Measurements from ENCODE around the gene MIB1. TPM values are rescaled to one million over a fixed set of nuclear protein-coding genes. Genes with fewer than 3 reads are reported as not detected.

Gene MIB1
- total and polyA plus RNA-seq, 2 experiments from 2014 or later = 10.8 to 56.7 TPM

DNA sequence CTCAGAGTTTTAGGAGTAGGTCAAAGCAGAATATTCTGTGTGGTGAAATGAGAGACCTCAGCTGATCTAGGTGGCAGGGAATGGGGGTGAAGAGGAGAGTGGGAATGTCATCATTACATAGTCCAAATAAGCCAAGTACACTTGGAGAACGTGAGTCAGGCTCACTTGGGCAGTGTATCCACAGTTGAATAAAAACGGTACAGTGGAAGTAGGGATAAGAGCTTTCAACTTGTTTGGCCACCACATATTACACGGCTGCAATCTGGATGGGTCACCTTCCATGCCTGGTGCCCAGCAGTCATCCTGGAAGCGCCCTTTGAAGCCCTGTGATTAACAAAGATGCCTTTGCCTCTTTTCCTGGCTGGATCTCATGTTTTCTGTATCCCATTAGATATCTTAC is 28.6 kb downstream of the MIB1 start:
- Histone ChIP-seq H3K4me1 (ENCODE audit: insufficient read depth) (no peaks in the 10 kb centered on the region), H2AFZ (no peak overlapping the region), H3K9me2 (ENCODE audit: insufficient read depth) (no peaks in the 10 kb centered on the region), H3K36me3 (ENCODE audit: insufficient read depth) (peaks cover 9% of the 10 kb centered on the region; the same call in 1 of the 2 replicates), H3K27me3 (ENCODE audit: insufficient read depth) (no peaks in the 10 kb centered on the region), H3K79me2 (replicated peaks; ENCODE audit: insufficient read depth) (peaks cover 12% of the 10 kb centered on the region), H3K4me3 (no peak overlapping the region), H4K20me1 (replicated peaks; ENCODE audit: insufficient read depth) (no peaks in the 10 kb centered on the region), H3F3A (replicated peaks; ENCODE audit: low read depth) (no peaks in the 10 kb centered on the region), H3K4me2 (no peak overlapping the region), H3K27ac (ENCODE audit: low read depth) (no peak overlapping the region)
- no peak for ATAC-seq
- Mint-ChIP-seq H3K4me3 (no peak overlapping the region), H3K9me3 (no peaks in the 10 kb centered on the region), H3K4me1 (no peaks in the 10 kb centered on the region; the same call in 2 of the 3 replicates), H3K27ac (no peak overlapping the region), H3K27me3 (ENCODE audit: insufficient read depth, low read depth, poor library complexity) (no peaks in the 10 kb centered on the region), H3K36me3 (ENCODE audit: low read depth) (peaks cover 45% of the 10 kb centered on the region)
- TF ChIP-seq, protein P1, sequence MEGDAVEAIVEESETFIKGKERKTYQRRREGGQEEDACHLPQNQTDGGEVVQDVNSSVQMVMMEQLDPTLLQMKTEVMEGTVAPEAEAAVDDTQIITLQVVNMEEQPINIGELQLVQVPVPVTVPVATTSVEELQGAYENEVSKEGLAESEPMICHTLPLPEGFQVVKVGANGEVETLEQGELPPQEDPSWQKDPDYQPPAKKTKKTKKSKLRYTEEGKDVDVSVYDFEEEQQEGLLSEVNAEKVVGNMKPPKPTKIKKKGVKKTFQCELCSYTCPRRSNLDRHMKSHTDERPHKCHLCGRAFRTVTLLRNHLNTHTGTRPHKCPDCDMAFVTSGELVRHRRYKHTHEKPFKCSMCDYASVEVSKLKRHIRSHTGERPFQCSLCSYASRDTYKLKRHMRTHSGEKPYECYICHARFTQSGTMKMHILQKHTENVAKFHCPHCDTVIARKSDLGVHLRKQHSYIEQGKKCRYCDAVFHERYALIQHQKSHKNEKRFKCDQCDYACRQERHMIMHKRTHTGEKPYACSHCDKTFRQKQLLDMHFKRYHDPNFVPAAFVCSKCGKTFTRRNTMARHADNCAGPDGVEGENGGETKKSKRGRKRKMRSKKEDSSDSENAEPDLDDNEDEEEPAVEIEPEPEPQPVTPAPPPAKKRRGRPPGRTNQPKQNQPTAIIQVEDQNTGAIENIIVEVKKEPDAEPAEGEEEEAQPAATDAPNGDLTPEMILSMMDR (conservative IDR thresholded peaks at IDR 0.05; ENCODE audit: low read depth in 2 of 2) = no peak
- no peak for TF ChIP-seq CREB1 (CRISPR knock-in tag; IDR thresholded peaks at IDR 0.05; ENCODE audit: low read depth)
- no peak for TF ChIP-seq EZH2 (IDR thresholded peaks at IDR 0.05; ENCODE audit: low read depth, unreplicated experiment)
- no peak for TF ChIP-seq EZH2phosphoT487 (IDR thresholded peaks at IDR 0.05; ENCODE audit: unreplicated experiment)
- no peak for DNase-seq (ENCODE audit: low spot score)

DNA sequence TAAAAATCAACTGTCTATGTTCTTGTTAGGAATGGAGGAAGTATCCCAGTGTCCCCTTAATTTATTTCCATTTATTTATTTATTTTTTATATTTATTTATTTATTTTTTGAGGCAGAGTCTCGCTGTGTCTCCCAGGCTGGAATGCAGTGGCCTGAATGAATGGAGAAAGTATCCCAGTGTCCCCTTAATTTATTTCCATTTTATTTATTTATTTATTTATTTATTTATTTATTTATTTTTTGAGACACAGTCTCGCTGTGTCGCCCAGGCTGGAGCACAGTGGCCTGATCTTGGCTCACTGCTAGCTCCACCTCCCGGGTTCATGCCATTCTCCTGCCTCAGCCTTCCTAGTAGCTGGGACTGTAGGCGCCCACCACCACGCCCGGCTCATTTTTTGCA is 34.1 kb downstream of the MIB1 start:
- H3F3A ChIP-seq (replicated peaks; ENCODE audit: low read depth) = no peaks in the 10 kb centered on the region
- H3K79me2 ChIP-seq (replicated peaks; ENCODE audit: insufficient read depth) = no peaks in the 10 kb centered on the region; the same call in 1 of the 2 replicates
- no peaks in the 10 kb centered on the region for H3K9me2 ChIP-seq (ENCODE audit: insufficient read depth)
- H3K4me1 ChIP-seq (ENCODE audit: insufficient read depth) = no peaks in the 10 kb centered on the region
- H3K4me3 ChIP-seq = no peak overlapping the region
- no peak overlapping the region for H3K27ac Mint-ChIP-seq
- H3K36me3 ChIP-seq (ENCODE audit: insufficient read depth) = peaks cover 4% of the 10 kb centered on the region; the same call in 1 of the 2 replicates
- no peak overlapping the region for H3K4me2 ChIP-seq
- ATAC-seq (no peak), DNase-seq (ENCODE audit: low spot score) (no peak)
- no peaks in the 10 kb centered on the region for H3K9me3 Mint-ChIP-seq
- no peak overlapping the region for H2AFZ ChIP-seq
- H3K27me3 ChIP-seq (ENCODE audit: insufficient read depth) = no peaks in the 10 kb centered on the region
- no peaks in the 10 kb centered on the region for H3K27me3 Mint-ChIP-seq (ENCODE audit: insufficient read depth, low read depth, poor library complexity)
- H3K4me1 Mint-ChIP-seq = no peaks in the 10 kb centered on the region
- H4K20me1 ChIP-seq (replicated peaks; ENCODE audit: insufficient read depth) = no peaks in the 10 kb centered on the region
- H3K4me3 Mint-ChIP-seq = no peak overlapping the region
- H3K36me3 Mint-ChIP-seq (ENCODE audit: low read depth) = peaks cover 22% of the 10 kb centered on the region
- no peak overlapping the region for H3K27ac ChIP-seq (ENCODE audit: low read depth)
- TF ChIP-seq ZNF114 (CRISPR knock-in tag; IDR thresholded peaks at IDR 0.05) (no peak), POLR2AphosphoS5 (IDR thresholded peaks at IDR 0.05; ENCODE audit: low read depth) (no peak), NANOG (IDR thresholded peaks at IDR 0.05; ENCODE audit: borderline replicate concordance) (no peak), CREB1 (CRISPR knock-in tag; IDR thresholded peaks at IDR 0.05; ENCODE audit: low read depth) (no peak), EZH2 (IDR thresholded peaks at IDR 0.05; ENCODE audit: low read depth, unreplicated experiment) (no peak), JUNB (IDR thresholded peaks at IDR 0.05; ENCODE audit: unreplicated experiment) (no peak), ZNF331 (CRISPR knock-in tag; IDR thresholded peaks at IDR 0.05; ENCODE audit: low read depth) (no peak), STAT1 (IDR thresholded peaks at IDR 0.05; ENCODE audit: unreplicated experiment) (no peak)
- TF ChIP-seq, protein P2, sequence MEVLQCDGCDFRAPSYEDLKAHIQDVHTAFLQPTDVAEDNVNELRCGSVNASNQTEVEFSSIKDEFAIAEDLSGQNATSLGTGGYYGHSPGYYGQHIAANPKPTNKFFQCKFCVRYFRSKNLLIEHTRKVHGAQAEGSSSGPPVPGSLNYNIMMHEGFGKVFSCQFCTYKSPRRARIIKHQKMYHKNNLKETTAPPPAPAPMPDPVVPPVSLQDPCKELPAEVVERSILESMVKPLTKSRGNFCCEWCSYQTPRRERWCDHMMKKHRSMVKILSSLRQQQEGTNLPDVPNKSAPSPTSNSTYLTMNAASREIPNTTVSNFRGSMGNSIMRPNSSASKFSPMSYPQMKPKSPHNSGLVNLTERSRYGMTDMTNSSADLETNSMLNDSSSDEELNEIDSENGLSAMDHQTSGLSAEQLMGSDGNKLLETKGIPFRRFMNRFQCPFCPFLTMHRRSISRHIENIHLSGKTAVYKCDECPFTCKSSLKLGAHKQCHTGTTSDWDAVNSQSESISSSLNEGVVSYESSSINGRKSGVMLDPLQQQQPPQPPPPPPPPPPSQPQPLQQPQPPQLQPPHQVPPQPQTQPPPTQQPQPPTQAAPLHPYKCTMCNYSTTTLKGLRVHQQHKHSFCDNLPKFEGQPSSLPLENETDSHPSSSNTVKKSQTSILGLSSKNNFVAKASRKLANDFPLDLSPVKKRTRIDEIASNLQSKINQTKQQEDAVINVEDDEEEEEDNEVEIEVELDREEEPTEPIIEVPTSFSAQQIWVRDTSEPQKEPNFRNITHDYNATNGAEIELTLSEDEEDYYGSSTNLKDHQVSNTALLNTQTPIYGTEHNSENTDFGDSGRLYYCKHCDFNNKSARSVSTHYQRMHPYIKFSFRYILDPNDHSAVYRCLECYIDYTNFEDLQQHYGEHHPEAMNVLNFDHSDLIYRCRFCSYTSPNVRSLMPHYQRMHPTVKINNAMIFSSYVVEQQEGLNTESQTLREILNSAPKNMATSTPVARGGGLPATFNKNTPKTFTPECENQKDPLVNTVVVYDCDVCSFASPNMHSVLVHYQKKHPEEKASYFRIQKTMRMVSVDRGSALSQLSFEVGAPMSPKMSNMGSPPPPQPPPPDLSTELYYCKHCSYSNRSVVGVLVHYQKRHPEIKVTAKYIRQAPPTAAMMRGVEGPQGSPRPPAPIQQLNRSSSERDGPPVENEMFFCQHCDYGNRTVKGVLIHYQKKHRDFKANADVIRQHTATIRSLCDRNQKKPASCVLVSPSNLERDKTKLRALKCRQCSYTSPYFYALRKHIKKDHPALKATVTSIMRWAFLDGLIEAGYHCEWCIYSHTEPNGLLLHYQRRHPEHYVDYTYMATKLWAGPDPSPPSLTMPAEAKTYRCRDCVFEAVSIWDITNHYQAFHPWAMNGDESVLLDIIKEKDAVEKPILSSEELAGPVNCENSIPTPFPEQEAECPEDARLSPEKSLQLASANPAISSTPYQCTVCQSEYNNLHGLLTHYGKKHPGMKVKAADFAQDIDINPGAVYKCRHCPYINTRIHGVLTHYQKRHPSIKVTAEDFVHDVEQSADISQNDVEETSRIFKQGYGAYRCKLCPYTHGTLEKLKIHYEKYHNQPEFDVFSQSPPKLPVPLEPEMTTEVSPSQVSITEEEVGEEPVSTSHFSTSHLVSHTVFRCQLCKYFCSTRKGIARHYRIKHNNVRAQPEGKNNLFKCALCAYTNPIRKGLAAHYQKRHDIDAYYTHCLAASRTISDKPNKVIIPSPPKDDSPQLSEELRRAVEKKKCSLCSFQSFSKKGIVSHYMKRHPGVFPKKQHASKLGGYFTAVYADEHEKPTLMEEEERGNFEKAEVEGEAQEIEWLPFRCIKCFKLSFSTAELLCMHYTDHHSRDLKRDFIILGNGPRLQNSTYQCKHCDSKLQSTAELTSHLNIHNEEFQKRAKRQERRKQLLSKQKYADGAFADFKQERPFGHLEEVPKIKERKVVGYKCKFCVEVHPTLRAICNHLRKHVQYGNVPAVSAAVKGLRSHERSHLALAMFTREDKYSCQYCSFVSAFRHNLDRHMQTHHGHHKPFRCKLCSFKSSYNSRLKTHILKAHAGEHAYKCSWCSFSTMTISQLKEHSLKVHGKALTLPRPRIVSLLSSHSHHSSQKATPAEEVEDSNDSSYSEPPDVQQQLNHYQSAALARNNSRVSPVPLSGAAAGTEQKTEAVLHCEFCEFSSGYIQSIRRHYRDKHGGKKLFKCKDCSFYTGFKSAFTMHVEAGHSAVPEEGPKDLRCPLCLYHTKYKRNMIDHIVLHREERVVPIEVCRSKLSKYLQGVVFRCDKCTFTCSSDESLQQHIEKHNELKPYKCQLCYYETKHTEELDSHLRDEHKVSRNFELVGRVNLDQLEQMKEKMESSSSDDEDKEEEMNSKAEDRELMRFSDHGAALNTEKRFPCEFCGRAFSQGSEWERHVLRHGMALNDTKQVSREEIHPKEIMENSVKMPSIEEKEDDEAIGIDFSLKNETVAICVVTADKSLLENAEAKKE (CRISPR knock-in tag; IDR thresholded peaks at IDR 0.05) = no peak
- TF ChIP-seq, protein P1 (conservative IDR thresholded peaks at IDR 0.05; ENCODE audit: low read depth in 2 of 2) = no peak

Measured in GM23338 (cell line).